Measurements from ENCODE around the gene CHID1. TPM values are rescaled to one million over a fixed set of nuclear protein-coding genes. Genes with fewer than 3 reads are reported as not detected.

Gene CHID1
- total and polyA plus RNA-seq, 2 of the 4 experiments (the other 2 are of a cell fraction), result 34.2 to 121 TPM

DNA sequence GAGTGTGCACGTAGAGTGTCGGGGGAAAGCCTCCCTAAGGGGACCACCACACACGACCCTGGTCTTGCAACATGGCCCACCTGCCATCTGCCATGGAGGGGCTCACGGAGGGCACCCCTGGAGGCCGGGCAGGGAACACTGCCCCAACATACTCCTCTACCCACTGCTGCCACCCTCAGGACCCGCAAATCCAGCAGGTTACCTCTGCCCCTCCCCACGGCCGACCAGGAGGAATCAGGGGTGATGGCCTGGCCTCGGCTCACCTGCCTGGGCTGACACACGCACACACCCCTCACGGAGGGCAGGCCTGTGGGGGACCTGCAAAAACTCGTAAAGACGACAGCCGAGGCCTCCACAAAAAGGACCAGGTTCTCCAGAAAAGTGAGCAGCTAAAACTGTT lies 30.2 kb downstream of the CHID1 start:
- in situ Hi-C loops (cut with MboI; ENCODE audit: low sequenced_read_pairs), result no loop called here
- CTCF ChIA-PET, result no interaction called here
- Histone ChIP-seq H3K4ac (ENCODE audit: low read depth, low read length) (no peak overlapping the region), H4K8ac (ENCODE audit: low read depth in 2 of 2, low read length in 2 of 2) (no peak overlapping the region), H3K9me3 (ENCODE audit: control insufficient read depth, insufficient read depth, low read length) (no peaks in the 10 kb centered on the region), H3K23ac (ENCODE audit: low read depth, low read length) (no peak overlapping the region), H4K20me1 (ENCODE audit: insufficient read depth, low read length) (no peaks in the 10 kb centered on the region; the same call in 1 of the 2 replicates), H2AK9ac (replicated peaks; ENCODE audit: low read depth, low read length, poor library complexity) (peak overlapping the region; percentile 37), H2AFZ (replicated peaks; ENCODE audit: low read length, poor library complexity) (no peak overlapping the region), H3K27me3 (ENCODE audit: control insufficient read depth, insufficient read depth, low read length) (no peaks in the 10 kb centered on the region), H3K9me1 (ENCODE audit: insufficient read depth, low read length) (no peaks in the 10 kb centered on the region; the same call in 1 of the 2 replicates), H2BK20ac (ENCODE audit: low read depth, low read length) (no peak overlapping the region), H2BK120ac (ENCODE audit: low read depth, low read length) (no peak overlapping the region), H2BK5ac (ENCODE audit: low read depth, low read length, poor library complexity, severe bottlenecking) (no peak overlapping the region), H4K91ac (ENCODE audit: insufficient read depth, low read depth, low read length) (no peak overlapping the region), H4K5ac (ENCODE audit: low read depth, low read length) (no peak overlapping the region), H3K4me1 (ENCODE audit: control insufficient read depth, insufficient read depth, low read length) (no peaks in the 10 kb centered on the region; the same call in 1 of the 2 replicates), H3K36me3 (ENCODE audit: control insufficient read depth, insufficient read depth, low read length) (peaks cover 12% of the 10 kb centered on the region), H3K4me2 (ENCODE audit: low read depth, low read length) (no peak overlapping the region), H3K56ac (ENCODE audit: extremely low read depth, insufficient read depth, low read length) (no peak overlapping the region), H3K18ac (ENCODE audit: low read depth, low read length) (no peak overlapping the region), H3K14ac (replicated peaks; ENCODE audit: low read depth, low read length) (no peak overlapping the region), H3K79me1 (ENCODE audit: low read depth in 1 of 2, low read length in 2 of 2) (no peaks in the 10 kb centered on the region), H3K9ac (ENCODE audit: low read depth, low read length) (no peak overlapping the region), H3K4me3 (ENCODE audit: insufficient read depth, low read depth, low read length) (no peak overlapping the region), H2BK15ac (ENCODE audit: low read depth, low read length) (no peak overlapping the region), H2AK5ac (ENCODE audit: low read depth, low read length) (no peak overlapping the region), H3K27ac (ENCODE audit: insufficient read depth, low read length) (no peak overlapping the region)
- no peak for TF ChIP-seq RAD21 (IDR thresholded peaks at IDR 0.05; ENCODE audit: low read length)
- BruUV-seq (replicated peaks), result no TSS peak
- intact Hi-C loops (cut with micrococcal nuclease), result no loop called here
- no CpG with 5 or more reads among the region's 14 CpGs for WGBS, 2 experiments (ENCODE audit: extremely low coverage in 2 of 2, insufficient read length in 1 of 2)
- dilution Hi-C loops (cut with HindIII; ENCODE audit: low sequenced_read_pairs, unreplicated experiment), result no loop called here
- ATAC-seq (ENCODE audit: low read depth) (no peak), DNase-seq (no peak)
- POLR2A ChIA-PET (ENCODE audit: unreplicated experiment), result no interaction called here
